ENCODE data around the gene YAF2.

Gene YAF2

DNA sequence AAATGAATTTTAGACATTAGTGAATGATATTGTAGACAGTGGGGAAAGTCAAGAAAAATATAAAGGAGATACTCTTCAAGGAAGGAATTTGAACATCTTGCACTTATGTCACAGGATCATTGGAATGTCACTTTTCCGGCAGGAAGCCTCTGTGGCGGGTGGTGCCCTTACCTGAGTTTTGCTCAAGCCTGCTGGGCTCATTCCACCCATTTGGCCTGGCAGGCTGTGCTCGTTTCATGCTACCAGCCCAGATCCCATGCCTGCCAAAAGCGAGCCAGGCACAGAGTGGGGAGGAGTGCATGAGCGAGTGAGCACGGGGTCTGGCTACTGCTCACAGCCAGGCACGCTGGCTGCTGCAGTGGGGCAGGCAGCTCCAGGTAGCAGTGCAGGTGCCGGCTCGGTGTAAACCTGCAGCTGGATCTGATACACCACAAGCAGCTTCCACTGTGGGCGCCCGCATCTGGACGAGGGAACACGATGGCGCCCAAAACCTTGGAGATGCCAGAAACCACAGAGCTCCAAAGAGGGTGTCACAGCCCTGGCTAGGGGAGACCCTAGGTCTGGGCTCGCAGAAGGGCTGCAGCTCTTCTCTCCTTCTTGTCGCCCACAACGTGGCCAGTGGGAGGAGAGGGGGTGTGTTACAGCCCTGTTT, 28.7 kb upstream of the YAF2 start:
- TF ChIP-seq, protein P1, sequence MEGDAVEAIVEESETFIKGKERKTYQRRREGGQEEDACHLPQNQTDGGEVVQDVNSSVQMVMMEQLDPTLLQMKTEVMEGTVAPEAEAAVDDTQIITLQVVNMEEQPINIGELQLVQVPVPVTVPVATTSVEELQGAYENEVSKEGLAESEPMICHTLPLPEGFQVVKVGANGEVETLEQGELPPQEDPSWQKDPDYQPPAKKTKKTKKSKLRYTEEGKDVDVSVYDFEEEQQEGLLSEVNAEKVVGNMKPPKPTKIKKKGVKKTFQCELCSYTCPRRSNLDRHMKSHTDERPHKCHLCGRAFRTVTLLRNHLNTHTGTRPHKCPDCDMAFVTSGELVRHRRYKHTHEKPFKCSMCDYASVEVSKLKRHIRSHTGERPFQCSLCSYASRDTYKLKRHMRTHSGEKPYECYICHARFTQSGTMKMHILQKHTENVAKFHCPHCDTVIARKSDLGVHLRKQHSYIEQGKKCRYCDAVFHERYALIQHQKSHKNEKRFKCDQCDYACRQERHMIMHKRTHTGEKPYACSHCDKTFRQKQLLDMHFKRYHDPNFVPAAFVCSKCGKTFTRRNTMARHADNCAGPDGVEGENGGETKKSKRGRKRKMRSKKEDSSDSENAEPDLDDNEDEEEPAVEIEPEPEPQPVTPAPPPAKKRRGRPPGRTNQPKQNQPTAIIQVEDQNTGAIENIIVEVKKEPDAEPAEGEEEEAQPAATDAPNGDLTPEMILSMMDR (IDR thresholded peaks at IDR 0.05) = no peak
- Histone ChIP-seq H3K4me3 (ENCODE audit: low read depth in 1 of 2, low read length in 1 of 2) (no peak overlapping the region), H3K9me3 (no peaks in the 10 kb centered on the region), H3K36me3 (no peaks in the 10 kb centered on the region), H3K4me1 (ENCODE audit: control insufficient read depth in 1 of 2, insufficient read depth in 1 of 2, low read depth in 1 of 2, low read length in 1 of 2) (peaks cover 8 to 12% of the 10 kb centered on the region in 2 experiments), H3K27me3 (no peaks in the 10 kb centered on the region), H3K27ac (no peak overlapping the region)

DNA sequence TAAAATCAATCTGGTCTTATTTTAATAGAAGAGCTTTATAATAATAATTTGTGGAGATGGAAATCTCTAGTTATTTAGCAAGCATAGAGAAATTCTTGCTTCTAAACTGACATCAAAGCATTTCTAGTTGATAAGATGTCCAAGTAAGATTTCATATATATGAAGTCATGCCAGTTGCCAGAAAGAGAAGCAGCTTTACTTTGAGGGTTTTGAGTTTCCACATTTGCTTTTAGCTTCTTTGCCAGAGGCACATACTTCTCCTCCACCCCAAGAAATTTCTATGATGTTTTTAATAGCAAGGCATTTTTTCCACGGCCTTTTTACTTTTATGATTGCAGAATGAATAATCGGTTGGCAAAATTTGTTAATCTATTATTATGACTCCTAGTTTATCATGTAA, 24.2 kb upstream of the YAF2 start:
- Histone ChIP-seq H3K36me3 (no peaks in the 10 kb centered on the region), H3K9me3 (no peaks in the 10 kb centered on the region)
- TF ChIP-seq, protein P1 (IDR thresholded peaks at IDR 0.05) = no peak

DNA sequence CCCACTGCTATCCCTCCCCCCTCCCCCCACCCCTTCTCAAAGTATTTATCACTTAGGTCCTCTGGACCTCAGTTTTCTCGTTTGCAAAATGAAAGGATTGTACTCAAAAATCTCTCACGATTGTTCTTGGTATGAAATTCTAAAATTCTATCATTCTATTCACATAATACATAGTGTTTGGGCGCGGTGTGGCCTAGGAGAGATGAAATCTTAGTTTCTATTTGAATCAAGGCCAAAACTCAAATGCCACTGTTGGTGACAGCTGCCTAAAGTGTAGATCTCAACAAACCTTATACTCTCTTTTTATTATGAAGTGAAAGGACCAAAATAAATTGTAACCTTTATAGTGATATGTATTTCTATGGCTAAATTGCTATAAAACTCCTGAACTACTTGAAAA, 23.7 kb upstream of the YAF2 start:
- Histone ChIP-seq H3K4me1 (ENCODE audit: control insufficient read depth in 1 of 2, insufficient read depth in 1 of 2, low read depth in 1 of 2, low read length in 1 of 2) (no peaks in the 10 kb centered on the region), H3K27ac (no peak overlapping the region), H3K27me3 (no peaks in the 10 kb centered on the region), H3K9me3 (no peaks in the 10 kb centered on the region), H3K4me3 (ENCODE audit: low read depth in 1 of 2, low read length in 1 of 2) (no peak overlapping the region), H3K36me3 (no peaks in the 10 kb centered on the region)
- TF ChIP-seq, protein P1 (IDR thresholded peaks at IDR 0.05) = no peak

More for the DNA sequence above, 24.2 kb upstream of the YAF2 start:
- Histone ChIP-seq H3K4me3 (ENCODE audit: low read depth in 1 of 2, low read length in 1 of 2) (no peak overlapping the region), H3K4me1 (ENCODE audit: control insufficient read depth in 1 of 2, insufficient read depth in 1 of 2, low read depth in 1 of 2, low read length in 1 of 2) (no peaks in the 10 kb centered on the region), H3K27ac (no peak overlapping the region), H3K27me3 (no peaks in the 10 kb centered on the region)

DNA sequence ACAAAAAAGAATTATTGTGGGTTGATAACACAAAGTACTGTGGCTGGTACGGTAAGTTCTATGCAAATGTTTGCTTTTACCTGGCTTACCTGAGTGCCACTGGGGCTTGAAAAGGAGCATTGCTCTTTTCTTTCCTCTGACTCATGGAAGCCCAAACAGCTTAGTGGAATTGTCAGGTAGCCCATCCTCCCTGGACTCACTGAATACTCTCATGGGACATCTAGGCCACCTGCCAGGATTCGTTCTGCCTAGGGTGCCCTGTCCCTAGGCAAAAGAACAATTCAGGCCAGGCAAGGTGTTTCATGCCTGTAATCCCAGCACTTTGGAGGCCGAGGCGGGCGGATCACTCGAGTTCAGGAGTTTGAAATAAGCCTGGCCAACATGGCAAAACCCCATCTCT, 22.5 kb upstream of the YAF2 start:
- H3K36me3 ChIP-seq = no peaks in the 10 kb centered on the region
- H3K4me1 ChIP-seq (ENCODE audit: control insufficient read depth in 1 of 2, insufficient read depth in 1 of 2, low read depth in 1 of 2, low read length in 1 of 2) = no peaks in the 10 kb centered on the region
- no peaks in the 10 kb centered on the region for H3K9me3 ChIP-seq
- TF ChIP-seq, protein P1 (IDR thresholded peaks at IDR 0.05) = no peak
- no peaks in the 10 kb centered on the region for H3K27me3 ChIP-seq
- H3K4me3 ChIP-seq (ENCODE audit: low read depth in 1 of 2, low read length in 1 of 2) = no peak overlapping the region
- H3K27ac ChIP-seq = no peak overlapping the region

DNA sequence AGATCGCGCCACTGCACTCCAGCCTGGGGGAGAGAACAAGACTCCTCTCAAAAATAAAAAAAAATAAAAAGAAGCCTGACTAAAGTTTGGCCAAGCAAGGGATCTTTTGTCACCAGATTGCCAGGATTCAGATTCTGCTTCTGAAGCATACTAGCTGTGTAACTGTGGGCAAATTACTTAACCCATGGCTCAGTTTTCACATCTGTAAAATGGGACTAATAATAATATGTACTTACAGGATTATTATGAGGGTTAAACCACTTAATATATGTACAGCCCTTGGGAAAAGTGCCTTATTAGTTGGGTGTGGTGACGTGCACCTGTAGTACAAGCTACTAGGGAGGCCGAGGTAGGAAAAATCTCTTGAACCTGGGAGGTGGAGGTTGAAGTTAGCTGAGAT, 21.7 kb upstream of the YAF2 start:
- Histone ChIP-seq H3K27ac (no peak overlapping the region), H3K9me3 (no peaks in the 10 kb centered on the region), H3K36me3 (no peaks in the 10 kb centered on the region), H3K4me3 (ENCODE audit: low read depth in 1 of 2, low read length in 1 of 2) (no peak overlapping the region), H3K4me1 (ENCODE audit: control insufficient read depth in 1 of 2, insufficient read depth in 1 of 2, low read depth in 1 of 2, low read length in 1 of 2) (no peaks in the 10 kb centered on the region), H3K27me3 (no peaks in the 10 kb centered on the region)
- TF ChIP-seq, protein P1 (IDR thresholded peaks at IDR 0.05) = no peak

All from neutrophil (primary cell).